Sigmoid colon (tissue), 4 donors: ENCODE measurements around the gene PSMF1.

Experiments
- CTCF ChIP-seq, 4 experiments: fragments of 450-650 bp in 3 of 4; fragments of 200-600 bp in 1 of 4; IDR thresholded peaks; one replicate each; pipeline ENCODE4 v1.5.1; 2016 to 2019; ENCODE audit warnings: antibody characterized with exemption in 4 of 4, mild to moderate bottlenecking in 3 of 4, moderate library complexity in 2 of 4
- POLR2AphosphoS5 ChIP-seq, 4 donors: sonication (generic); formaldehyde crosslinking; IDR thresholded peaks; one replicate each; pipeline ENCODE4 v1.6.1; 2017; ENCODE audit warnings: antibody characterized with exemption in 4 of 4

- TF ChIP-seq CTCF (IDR thresholded peaks at IDR 0.05) (no peak), POLR2AphosphoS5 (IDR thresholded peaks at IDR 0.05) (no peak)
These were observed 46.5 kb downstream of the PSMF1 start for GRCh38 chr20:1164871-1165270.
